Mesendoderm (in vitro differentiated cells): ENCODE data around the gene NISCH.
A peak's percentile ranks its signal among the peaks of the same experiment; 100 is the strongest.

ENCODE experiments used
- DNase-seq: peaks from one replicate; pipeline ENCODE4 v3.0.0; 2013
- H2AK5ac ChIP-seq: 2 replicates; pipeline ENCODE4 v1.6.1; 2013; ENCODE audit warnings: low read length, inconsistent platforms
- H2BK120ac ChIP-seq: 2 replicates; pipeline ENCODE4 v1.6.1; 2013; ENCODE audit warnings: low read depth, mild to moderate bottlenecking, low read length, moderate library complexity, mixed read lengths
- H2BK15ac ChIP-seq: replicated peaks from 2 replicates; pipeline ENCODE4 v1.6.1; 2013; ENCODE audit warnings: low read depth, mild to moderate bottlenecking, moderate library complexity
- H2BK5ac ChIP-seq: 2 replicates; pipeline ENCODE4 v1.6.1; 2013; ENCODE audit warnings: low read length, inconsistent platforms
- H3K18ac ChIP-seq: 2 replicates; pipeline ENCODE4 v1.6.1; 2013; ENCODE audit warnings: mild to moderate bottlenecking, low read length, mixed read lengths
- H3K23ac ChIP-seq: one replicate; pipeline ENCODE4 v1.6.1; 2013; ENCODE audit warnings: low read length
- H3K27ac ChIP-seq: 2 replicates; pipeline ENCODE4 v1.5.1; 2013; ENCODE audit warnings: low read depth, mild to moderate bottlenecking, inconsistent platforms, low read length, moderate library complexity
- H3K27me3 ChIP-seq: 2 replicates; pipeline ENCODE4 v1.6.1; 2013; ENCODE audit warnings: low read length, control low read depth, mild to moderate bottlenecking, inconsistent platforms; ENCODE audit not compliant: insufficient read depth, poor library complexity
- H3K36me3 ChIP-seq: 2 replicates; pipeline ENCODE4 v1.6.1; 2013; ENCODE audit warnings: low read length, inconsistent platforms; ENCODE audit not compliant: control insufficient read depth, insufficient read depth
- H3K4ac ChIP-seq: one replicate; pipeline ENCODE4 v1.6.1; 2013; ENCODE audit warnings: low read depth, mild to moderate bottlenecking, low read length, moderate library complexity
- H3K4me1 ChIP-seq: 2 replicates; pipeline ENCODE4 v1.6.1; 2013; ENCODE audit warnings: low read depth, low read length, inconsistent platforms; ENCODE audit not compliant: control insufficient read depth
- H3K4me2 ChIP-seq: 2 replicates; pipeline ENCODE4 v1.6.1; 2013; ENCODE audit warnings: low read length
- H3K4me3 ChIP-seq: 2 replicates; pipeline ENCODE4 v1.5.1; 2013; ENCODE audit warnings: mild to moderate bottlenecking, low read length
- H3K56ac ChIP-seq: one replicate; pipeline ENCODE4 v1.6.1; 2013; ENCODE audit warnings: low read length
- H3K79me1 ChIP-seq: 2 replicates; pipeline ENCODE4 v1.6.1; 2013; ENCODE audit warnings: low read length, inconsistent platforms
- H3K79me2 ChIP-seq: 2 replicates; pipeline ENCODE4 v1.6.1; 2013; ENCODE audit warnings: mild to moderate bottlenecking, low read length; ENCODE audit not compliant: control insufficient read depth, insufficient read depth
- H3K9ac ChIP-seq: 2 replicates; pipeline ENCODE4 v1.6.1; 2013; ENCODE audit warnings: low read length, inconsistent platforms
- H4K5ac ChIP-seq: one replicate; pipeline ENCODE4 v1.6.1; 2013; ENCODE audit warnings: low read length
- H4K8ac ChIP-seq: one replicate; pipeline ENCODE4 v1.6.1; 2013; ENCODE audit warnings: low read depth, mild to moderate bottlenecking, control low read depth, low read length, moderate library complexity
- WGBS: extraction: QIAGEN DNeasy Blood & Tissue Kit; methylation state at CpG from one replicate; pipeline ENCODE4 v1.1.7; 2013; ENCODE audit warnings: low lambda C conversion rate, missing lambda C conversion rate; ENCODE audit not compliant: insufficient coverage; ENCODE audit errors: extremely low coverage; 5-methylcytosine and 5-hydroxymethylcytosine counted together

NISCH gene

DNA sequence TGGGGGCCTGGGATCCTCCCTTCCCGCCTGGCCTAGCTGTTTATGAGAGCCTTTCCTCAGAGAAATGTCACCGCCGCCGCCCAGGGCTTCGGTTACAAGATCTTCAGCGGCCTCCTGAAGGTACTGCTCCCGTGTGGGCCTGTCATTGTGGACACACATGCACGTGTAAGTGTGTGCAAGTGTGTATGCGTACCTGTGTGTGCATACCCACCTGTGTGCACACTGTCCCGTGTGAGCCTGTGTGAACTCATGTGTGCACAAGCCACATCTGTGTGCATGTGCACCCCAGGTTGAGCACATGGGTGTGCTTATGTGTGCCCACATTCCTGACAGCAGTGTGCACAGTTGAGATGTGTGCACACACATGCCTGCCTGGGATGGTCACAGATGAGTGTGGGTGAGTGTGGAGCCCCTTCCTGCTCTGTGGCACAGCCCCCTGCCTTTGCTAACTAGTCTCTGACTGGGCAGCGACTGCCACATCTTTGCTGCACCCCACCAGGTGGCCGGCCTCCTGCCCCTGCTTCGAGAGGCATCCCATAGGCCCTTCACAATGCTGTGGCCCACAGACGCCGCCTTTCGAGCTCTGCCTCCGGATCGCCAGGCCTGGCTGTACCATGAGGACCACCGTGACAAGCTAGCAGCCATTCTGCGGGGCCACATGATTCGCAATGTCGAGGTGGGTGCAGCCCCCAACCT is 64.2 kb downstream of the NISCH start:
- peaks cover 2% of the 10 kb centered on the region for H3K4me1 ChIP-seq
- no peak overlapping the region for H4K5ac ChIP-seq

DNA sequence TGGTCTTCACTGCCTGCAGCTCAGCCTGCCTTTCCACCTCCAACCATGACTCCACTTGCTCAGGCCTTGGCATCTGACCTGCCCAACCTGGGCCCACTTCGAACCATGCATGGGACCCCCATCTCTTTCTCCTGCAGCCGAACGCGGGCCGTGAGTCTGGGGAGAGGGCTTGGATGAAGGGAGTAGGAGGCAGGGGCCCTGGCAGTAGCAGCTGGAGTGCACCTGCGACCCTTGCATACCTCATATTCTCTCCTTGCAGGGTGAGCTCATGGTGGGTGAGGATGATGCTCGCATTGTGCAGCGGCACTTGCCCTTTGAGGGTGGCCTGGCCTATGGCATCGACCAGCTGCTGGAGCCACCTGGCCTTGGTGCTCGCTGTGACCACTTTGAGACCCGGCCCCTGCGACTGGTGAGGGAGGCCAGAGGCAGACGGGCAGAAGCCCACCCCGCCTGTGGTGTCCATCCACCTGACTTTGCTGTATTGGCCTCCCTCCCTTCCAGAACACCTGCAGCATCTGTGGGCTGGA is 64.8 kb downstream of the NISCH start:
- H3K79me2 ChIP-seq = no peaks in the 10 kb centered on the region
- H2BK15ac ChIP-seq = no peak overlapping the region
- no peak overlapping the region for H2AK5ac ChIP-seq
- peaks cover 2% of the 10 kb centered on the region for H3K4me1 ChIP-seq
- peaks cover 8% of the 10 kb centered on the region for H3K36me3 ChIP-seq
- H2BK120ac ChIP-seq = no peak overlapping the region
- H3K79me1 ChIP-seq = no peaks in the 10 kb centered on the region
- no peak overlapping the region for H3K4ac ChIP-seq
- no peak overlapping the region for H4K5ac ChIP-seq
- H4K8ac ChIP-seq = no peak overlapping the region
- no peak overlapping the region for H3K23ac ChIP-seq
- no peak overlapping the region for H2BK5ac ChIP-seq
- no peak overlapping the region for H3K4me3 ChIP-seq
- no peak overlapping the region for H3K27ac ChIP-seq
- no peak for DNase-seq
- H3K9ac ChIP-seq = no peak overlapping the region
- no peak overlapping the region for H3K18ac ChIP-seq
- no peak overlapping the region for H3K56ac ChIP-seq
- no CpG with 5 or more reads among the region's 14 CpGs for WGBS
- no peaks in the 10 kb centered on the region for H3K27me3 ChIP-seq
- H3K4me2 ChIP-seq = no peak overlapping the region

More for the DNA sequence above, 64.2 kb downstream of the NISCH start:
- Histone ChIP-seq H2BK15ac (no peak overlapping the region), H3K9ac (no peak overlapping the region), H3K79me2 (no peaks in the 10 kb centered on the region), H3K4me2 (no peak overlapping the region), H3K36me3 (peaks cover 6% of the 10 kb centered on the region), H3K23ac (no peak overlapping the region), H3K79me1 (no peaks in the 10 kb centered on the region), H2AK5ac (no peak overlapping the region), H3K27ac (no peak overlapping the region), H3K4ac (no peak overlapping the region), H2BK5ac (no peak overlapping the region), H2BK120ac (no peak overlapping the region), H3K4me3 (no peak overlapping the region), H4K8ac (no peak overlapping the region), H3K27me3 (no peaks in the 10 kb centered on the region), H3K18ac (no peak overlapping the region), H3K56ac (peak overlapping the region; percentile 34)
- no peak for DNase-seq
- WGBS = no CpG with 5 or more reads among the region's 22 CpGs

DNA sequence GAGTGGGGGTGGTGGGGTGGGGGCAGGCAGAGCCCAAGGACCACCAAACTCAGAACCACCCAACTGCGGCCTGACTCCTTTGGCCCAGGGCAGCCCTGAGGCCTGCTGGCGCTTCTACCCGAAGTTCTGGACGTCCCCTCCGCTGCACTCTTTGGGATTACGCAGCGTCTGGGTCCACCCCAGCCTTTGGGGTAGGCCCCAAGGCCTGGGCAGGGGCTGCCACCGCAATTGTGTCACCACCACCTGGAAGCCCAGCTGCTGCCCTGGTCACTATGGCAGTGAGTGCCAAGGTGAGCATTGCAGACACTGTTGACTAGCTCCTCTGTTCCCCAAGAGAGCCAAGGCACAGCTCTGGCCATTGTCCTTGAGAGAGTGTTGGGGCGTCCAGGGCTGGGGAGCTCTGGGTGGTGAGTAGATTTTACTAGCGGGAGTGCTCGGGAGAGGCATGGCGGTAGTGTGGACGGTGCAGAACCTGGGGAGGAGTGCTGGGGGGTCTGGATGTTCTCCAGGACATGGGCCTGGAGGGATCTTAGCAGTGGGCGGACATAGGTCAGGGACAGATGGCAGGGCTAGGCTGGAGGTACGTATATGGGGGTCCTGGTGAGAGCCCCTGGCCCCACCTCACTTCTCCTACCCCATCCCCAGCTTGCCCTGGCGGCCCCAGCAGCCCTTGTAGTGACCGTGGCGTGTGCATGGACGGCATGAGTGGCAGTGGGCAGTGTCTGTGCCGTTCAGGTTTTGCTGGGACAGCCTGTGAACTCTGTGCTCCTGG is 65.5 kb downstream of the NISCH start:
- no peak overlapping the region for H3K18ac ChIP-seq
- no peak overlapping the region for H3K23ac ChIP-seq
- no peak overlapping the region for H2BK5ac ChIP-seq
- no peaks in the 10 kb centered on the region for H3K79me1 ChIP-seq
- no CpG with 5 or more reads among the region's 20 CpGs for WGBS
- no peak overlapping the region for H3K4me2 ChIP-seq
- H3K9ac ChIP-seq = no peak overlapping the region
- no peaks in the 10 kb centered on the region for H3K27me3 ChIP-seq
- no peak overlapping the region for H2AK5ac ChIP-seq
- H3K79me2 ChIP-seq = no peaks in the 10 kb centered on the region
- no peak overlapping the region for H4K5ac ChIP-seq
- no peak for DNase-seq
- H2BK15ac ChIP-seq = no peak overlapping the region
- H4K8ac ChIP-seq = no peak overlapping the region
- H3K4me1 ChIP-seq = peaks cover 2% of the 10 kb centered on the region
- no peak overlapping the region for H3K4ac ChIP-seq
- H3K56ac ChIP-seq = no peak overlapping the region
- no peak overlapping the region for H3K27ac ChIP-seq
- no peak overlapping the region for H2BK120ac ChIP-seq
- no peak overlapping the region for H3K4me3 ChIP-seq
- peaks cover 13% of the 10 kb centered on the region for H3K36me3 ChIP-seq

DNA sequence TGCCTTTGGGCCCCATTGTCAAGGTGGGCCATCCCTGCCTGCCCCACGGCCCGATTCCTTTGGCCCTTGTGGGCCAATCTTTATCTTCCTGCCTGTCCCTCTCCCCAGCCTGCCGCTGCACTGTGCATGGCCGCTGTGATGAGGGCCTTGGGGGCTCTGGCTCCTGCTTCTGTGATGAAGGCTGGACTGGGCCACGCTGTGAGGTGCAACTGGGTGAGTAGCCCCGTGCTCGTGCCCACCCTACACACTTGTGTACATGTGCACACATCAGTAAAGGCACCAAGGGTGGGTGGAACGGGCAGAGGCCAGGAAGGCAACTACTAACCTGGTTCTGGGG is 66.1 kb downstream of the NISCH start:
- H3K56ac ChIP-seq = no peak overlapping the region
- no peak overlapping the region for H4K8ac ChIP-seq
- no peak overlapping the region for H3K27ac ChIP-seq
- H3K9ac ChIP-seq = no peak overlapping the region
- H3K36me3 ChIP-seq = peaks cover 13% of the 10 kb centered on the region
- no CpG with 5 or more reads among the region's 8 CpGs for WGBS
- no peak overlapping the region for H3K4ac ChIP-seq
- no peak overlapping the region for H3K4me2 ChIP-seq
- H2BK15ac ChIP-seq = no peak overlapping the region
- H3K4me1 ChIP-seq = peaks cover 2% of the 10 kb centered on the region
- no peak for DNase-seq
- H4K5ac ChIP-seq = no peak overlapping the region
- H3K18ac ChIP-seq = no peak overlapping the region
- no peak overlapping the region for H3K23ac ChIP-seq
- no peaks in the 10 kb centered on the region for H3K79me1 ChIP-seq
- H3K27me3 ChIP-seq = no peaks in the 10 kb centered on the region
- H2AK5ac ChIP-seq = no peak overlapping the region
- H3K79me2 ChIP-seq = no peaks in the 10 kb centered on the region
- no peak overlapping the region for H3K4me3 ChIP-seq
- H2BK5ac ChIP-seq = no peak overlapping the region
- H2BK120ac ChIP-seq = no peak overlapping the region

GRCh38 chr3:52521881-52522650 is 66.7 kb downstream of the NISCH start:
- no peak overlapping the region for H2BK5ac ChIP-seq
- H2AK5ac ChIP-seq = no peak overlapping the region
- no CpG with 5 or more reads among the region's 33 CpGs for WGBS
- no peaks in the 10 kb centered on the region for H3K27me3 ChIP-seq
- H3K4me1 ChIP-seq = peaks cover 2% of the 10 kb centered on the region
- no peak overlapping the region for H4K8ac ChIP-seq
- H3K79me1 ChIP-seq = no peaks in the 10 kb centered on the region
- no peak overlapping the region for H3K18ac ChIP-seq
- H3K4me2 ChIP-seq = no peak overlapping the region
- H3K56ac ChIP-seq = no peak overlapping the region
- no peak overlapping the region for H3K27ac ChIP-seq
- H3K79me2 ChIP-seq = no peaks in the 10 kb centered on the region
- no peak overlapping the region for H3K9ac ChIP-seq
- no peak overlapping the region for H2BK15ac ChIP-seq
- no peak overlapping the region for H4K5ac ChIP-seq
- H2BK120ac ChIP-seq = no peak overlapping the region
- H3K4ac ChIP-seq = no peak overlapping the region
- DNase-seq = no peak
- H3K4me3 ChIP-seq = no peak overlapping the region
- H3K23ac ChIP-seq = no peak overlapping the region
- H3K36me3 ChIP-seq = peaks cover 13% of the 10 kb centered on the region
